ENCODE measurements around the gene TLL2. TPM values are rescaled to one million over a fixed set of nuclear protein-coding genes. Genes with fewer than 3 reads are reported as not detected.

The TLL2 gene
- 3.7 and 5.7 TPM in 2 replicates for total RNA-seq

DNA sequence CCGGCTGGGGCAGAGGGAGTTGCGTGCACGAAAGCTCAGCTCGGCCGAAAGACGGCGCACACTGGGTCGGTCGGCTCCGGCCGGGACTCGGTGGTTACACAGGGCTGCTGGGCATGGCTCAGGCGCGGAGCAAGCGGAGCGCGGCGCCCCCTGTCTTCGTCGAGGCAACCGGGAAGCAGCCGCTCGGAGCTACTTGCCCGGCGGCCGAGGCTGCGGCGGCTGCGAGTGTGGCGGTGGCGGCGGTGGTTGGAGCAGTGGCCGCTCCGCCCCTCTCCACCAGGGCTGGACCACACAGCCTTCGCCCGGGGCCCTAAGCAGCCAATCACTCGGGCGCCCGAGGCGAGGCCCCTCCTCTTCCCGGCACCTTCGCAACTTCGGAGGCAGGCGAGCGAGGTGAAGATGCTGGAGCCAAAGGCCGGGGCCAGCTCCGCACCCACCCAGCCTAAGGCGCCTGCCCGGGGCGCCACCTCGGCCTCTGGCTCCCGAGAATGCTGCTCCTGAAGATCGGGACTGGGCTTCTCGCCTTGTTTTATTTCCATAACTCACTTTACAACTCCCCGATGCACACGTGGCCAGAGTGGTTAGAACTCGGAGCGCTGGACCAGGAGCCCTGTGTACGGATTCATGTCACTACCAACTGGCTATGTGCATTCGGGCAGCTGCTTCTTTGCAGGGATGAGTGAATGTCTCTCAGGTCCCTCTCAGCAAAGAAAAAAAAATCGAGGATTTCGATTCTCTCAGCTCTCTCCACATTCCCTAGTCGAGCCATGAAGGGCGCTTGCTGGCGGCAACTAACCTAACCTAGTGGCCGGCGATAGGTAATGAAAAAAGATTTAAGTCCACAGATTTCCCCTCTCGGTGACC, at the start of gene TLL2:
TLL2 (minus strand) TSS at position 229 of the 864 bp plus-strand sequence. CDS start 241 bp downstream, outside the sequence.

DNA sequence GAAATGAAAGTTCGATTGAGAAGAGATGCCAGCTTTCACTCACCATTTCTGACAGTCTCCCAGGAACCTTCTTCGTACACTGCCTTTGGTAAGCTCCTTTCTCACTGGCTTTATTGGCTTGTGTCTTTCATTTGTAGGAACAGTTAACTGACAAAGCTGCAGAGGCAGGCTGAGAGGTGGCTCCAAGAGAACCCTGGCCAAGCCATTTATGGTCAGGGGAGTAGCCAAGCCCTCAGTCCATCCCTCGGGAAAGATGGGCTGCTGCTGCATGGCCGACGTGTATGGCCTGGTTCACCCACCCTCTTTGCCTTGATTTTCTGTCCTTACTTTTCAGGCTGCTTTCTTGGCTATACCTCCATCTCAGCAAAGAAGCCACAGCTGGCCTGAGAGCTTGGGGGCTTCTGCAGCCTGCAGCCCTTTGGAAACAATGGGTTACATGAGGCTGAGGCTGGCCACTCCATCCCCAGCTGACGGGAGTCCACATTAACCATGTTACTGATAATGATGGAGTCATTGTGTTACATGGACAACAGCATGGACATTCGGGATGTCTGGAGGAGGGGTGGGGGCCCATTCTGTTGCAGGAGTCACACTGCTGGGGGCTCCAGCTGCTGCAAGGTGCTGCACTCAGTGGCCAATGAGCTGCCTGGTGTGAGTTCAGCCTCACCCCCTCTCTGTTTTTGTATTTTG, 154.7 kb downstream of the TLL2 start, which contains the start of gene OPALIN:
OPALIN (minus strand) TSS at position 152 of the 690 bp plus-strand sequence; CDS start at position 46, 106 bp downstream.

Other genes with a start within 250 kb of the TLL2 start
- not detected in 2 replicates for gene BLNK, start 242.4 kb downstream of the TLL2 start, total RNA-seq
- not detected in 2 replicates for gene DNTT, start 209.5 kb downstream of the TLL2 start, total RNA-seq
- gene OPALIN, start 154.9 kb downstream of the TLL2 start, total RNA-seq, result not detected in 2 replicates
- 43.5 and 55.6 TPM in 2 replicates for gene TM9SF3, start 73.1 kb upstream of the TLL2 start, total RNA-seq
- gene PIK3AP1, start 206.6 kb upstream of the TLL2 start, total RNA-seq, result 3.6 and 11.2 TPM in 2 replicates

Data from mesangial cell (primary cell).